CD4-positive, alpha-beta T cell (primary cell): Measurements from ENCODE around the gene ELMOD3. TPM values are rescaled to one million over a fixed set of nuclear protein-coding genes. Genes with fewer than 3 reads are reported as not detected.

Source experiments
- ATAC-seq: fragments of 200-7000 bp; cut with Tn5 transposase; one replicate; pipeline ENCODE4 v1.10.0; 2022; ENCODE audit warnings: mild to moderate bottlenecking; ENCODE audit not compliant: poor library complexity
- CTCF ChIA-PET: fragments of 350-600 bp; sonication (Branson Sonifier 250); formaldehyde crosslinking; loops from one replicate; lab custom pipeline; 2021; ENCODE audit warnings: antibody characterized with exemption, inconsistent platforms; lab: Charles Lee
- POLR2A ChIA-PET: fragments of 350-600 bp; sonication (Branson Sonifier 250); formaldehyde crosslinking; loops from one replicate; lab custom pipeline; 2021; ENCODE audit warnings: antibody characterized with exemption, inconsistent platforms; lab: Charles Lee
- DNase-seq, 14 experiments: peaks; one replicate each; pipeline ENCODE4 v3.0.0-alpha.2; 2013 to 2020; ENCODE audit warnings: mixed read lengths in 2 of 14
- H3K27ac ChIP-seq, 2 donors: one replicate each; pipeline versions ENCODE4 v1.5.1 to v1.7.0; 2013; ENCODE audit warnings: low read length in 2 of 2, low read depth in 1 of 2, mild to moderate bottlenecking in 1 of 2
- H3K27me3 ChIP-seq, 2 experiments: 1 replicate in 1 of 2; 2 replicates in 1 of 2; pipeline versions ENCODE4 v1.6.1 to v1.7.0; 2013; ENCODE audit warnings: low read length in 2 of 2, control low read depth in 1 of 2, mild to moderate bottlenecking in 1 of 2, moderate library complexity in 1 of 2; ENCODE audit not compliant: insufficient read depth in 2 of 2, control insufficient read depth in 1 of 2
- H3K36me3 ChIP-seq: one replicate; pipeline ENCODE4 v1.6.1; 2013; ENCODE audit warnings: low read length, control low read depth; ENCODE audit not compliant: insufficient read depth
- H3K4me1 ChIP-seq: one replicate; pipeline ENCODE4 v1.6.1; 2013; ENCODE audit warnings: low read length, control low read depth; ENCODE audit not compliant: insufficient read depth
- H3K4me3 ChIP-seq: one replicate; pipeline ENCODE4 v1.5.1; 2013; ENCODE audit warnings: mild to moderate bottlenecking, low read length, moderate library complexity
- H3K9me3 ChIP-seq, 2 experiments: 1 replicate in 1 of 2; 2 replicates in 1 of 2; pipeline versions ENCODE4 v1.6.1 to v1.7.0; 2013; ENCODE audit warnings: low read length in 2 of 2, mild to moderate bottlenecking in 2 of 2, control low read depth in 1 of 2, moderate library complexity in 1 of 2; ENCODE audit not compliant: control insufficient read depth in 1 of 2, insufficient read depth in 1 of 2
- H3K27ac Mint-ChIP-seq: one replicate; pipeline ENCODE4 v1.8.0; 2020; ENCODE audit warnings: mixed read lengths
- H3K27me3 Mint-ChIP-seq: one replicate; pipeline ENCODE4 v1.8.0; 2021; ENCODE audit warnings: mixed read lengths
- H3K36me3 Mint-ChIP-seq: one replicate; pipeline ENCODE4 v1.8.0; 2021; ENCODE audit warnings: low read depth, mixed read lengths
- H3K4me1 Mint-ChIP-seq: one replicate; pipeline ENCODE4 v1.8.0; 2021; ENCODE audit warnings: low read depth, mixed read lengths
- H3K4me3 Mint-ChIP-seq: one replicate; pipeline ENCODE4 v1.8.0; 2020; ENCODE audit warnings: mild to moderate bottlenecking, mixed read lengths
- H3K9me3 Mint-ChIP-seq: one replicate; pipeline ENCODE4 v1.8.0; 2020; ENCODE audit warnings: mixed read lengths
- intact Hi-C, 2 experiments: fragments of 100-400 bp; cut with DNase I in 1 of 2; cut with micrococcal nuclease in 1 of 2; formaldehyde crosslinking; loops; one replicate each; pipeline versions ENCODE4 v1.15.1 to v1.9.0; 2023 to 2025; cut with DNase I, micrococcal nuclease
- polyA plus RNA-seq, 2 donors: library from polyadenylated mRNA; unstranded; fragments of 120-200 nt; gene quantifications; one replicate each; pipeline ENCODE4 v1.2.1, GENCODE V29; 2013
- total RNA-seq, 174 experiments: library from RNA in 2 of 174; stranded (reverse) in 2 of 174; gene quantifications; one replicate each; pipeline ENCODE4 v1.2.3 and lab custom pipeline; 2021 to 2026
- TF ChIP-seq, protein P1 (sequence below): fragments of 200-600 bp; IDR thresholded peaks from one replicate; pipeline ENCODE4 v1.8.0; 2022; ENCODE audit warnings: antibody characterized with exemption, mild to moderate bottlenecking

ELMOD3 gene
- total RNA-seq, result 10 to 100 TPM; 13.5 to 15.3 TPM
- polyA plus RNA-seq (2013, experiment 1 of 2), result 20.9 TPM
- polyA plus RNA-seq (2013, experiment 2 of 2), result 24.7 TPM
- 8.7 to 50.5 (median 30.2) reads per million in 172 experiments for total RNA-seq (lab: John Stamatoyannopoulos, UW)

DNA sequence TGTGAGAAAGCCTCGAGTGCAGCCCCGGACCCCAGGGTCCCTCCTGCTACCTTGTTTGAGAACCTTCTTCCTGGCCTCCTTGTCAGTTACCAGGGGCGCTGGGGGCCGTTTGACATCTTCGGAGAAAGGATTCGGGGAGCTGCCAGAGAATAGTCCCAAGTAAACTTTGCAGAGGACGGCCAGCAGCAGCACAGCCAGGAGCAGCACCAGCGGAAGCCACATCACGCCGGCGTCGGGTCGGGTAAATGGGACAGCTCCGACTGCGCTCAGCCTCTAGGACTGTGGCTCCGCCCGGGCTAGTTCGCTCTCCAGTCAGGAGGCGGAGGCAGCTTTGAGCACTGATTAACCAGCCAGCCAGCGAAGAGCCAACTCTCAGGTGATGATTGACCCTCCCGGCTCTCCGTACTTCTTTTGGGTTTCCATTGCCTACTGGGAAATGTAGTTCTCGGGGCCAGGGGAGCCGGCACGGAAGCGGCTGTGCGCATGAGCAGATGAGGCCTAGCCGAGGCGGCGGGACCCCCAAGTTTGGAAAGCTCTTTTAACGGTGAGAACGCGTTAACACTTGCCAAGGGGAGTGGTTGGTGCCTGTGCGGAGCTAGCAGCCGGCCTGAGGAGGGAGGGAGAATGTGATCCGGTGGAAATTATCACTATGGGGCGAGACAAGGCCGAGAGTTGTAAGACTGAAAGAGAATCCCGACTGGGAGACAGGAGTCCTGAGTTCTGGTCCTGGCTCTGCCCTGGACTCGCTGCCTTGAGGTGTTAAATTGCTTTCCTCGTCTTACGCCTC, at the start of gene ELMOD3, which contains the start of gene RETSAT:
Gene ELMOD3 (plus strand): TSS at position 484 of the 787 bp plus-strand sequence. CDS start 2,430 bp downstream, outside the sequence.
Gene RETSAT (minus strand): TSS at position 243 of the 787 bp plus-strand sequence. CDS start 21 bp downstream, at position 222.
- Histone ChIP-seq H3K9me3 (no peaks in the 10 kb centered on the region), H3K27me3 (no peaks in the 10 kb centered on the region), H3K4me1 (peaks cover 44% of the 10 kb centered on the region), H3K4me3 (peak within 1 kb of the TSS; percentile 68), H3K36me3 (peaks cover 52% of the 10 kb centered on the region), H3K27ac (peak within 1 kb of the TSS; percentile 75)
- peak within 1 kb of the TSS; percentile 94 for H3K27ac Mint-ChIP-seq
- no peaks in the 10 kb centered on the region for H3K27me3 Mint-ChIP-seq
- ATAC-seq (peak; percentile 98), DNase-seq (peak; percentile 89 to 99 (median 94))
- intact Hi-C loops, result loop anchor here (1.0 to 10.0 kb wide), 6 partner anchors 26 to 263 kb away; partner anchors contain the start of genes CAPG (in 2 of the 2), MAT2A (in 1 of the 2), SH2D6 (in 1 of the 2) and USP39 (in 1 of the 2)
- H3K4me1 Mint-ChIP-seq, result peaks cover 63% of the 10 kb centered on the region
- CTCF ChIA-PET, result interaction anchor here (0.7 to 1.7 kb wide), 4 partner anchors 26 to 283 kb away, joined by 3 read pairs; partner anchors contain the start of gene TGOLN2
- no peaks in the 10 kb centered on the region for H3K9me3 Mint-ChIP-seq
- TF ChIP-seq, protein P1, sequence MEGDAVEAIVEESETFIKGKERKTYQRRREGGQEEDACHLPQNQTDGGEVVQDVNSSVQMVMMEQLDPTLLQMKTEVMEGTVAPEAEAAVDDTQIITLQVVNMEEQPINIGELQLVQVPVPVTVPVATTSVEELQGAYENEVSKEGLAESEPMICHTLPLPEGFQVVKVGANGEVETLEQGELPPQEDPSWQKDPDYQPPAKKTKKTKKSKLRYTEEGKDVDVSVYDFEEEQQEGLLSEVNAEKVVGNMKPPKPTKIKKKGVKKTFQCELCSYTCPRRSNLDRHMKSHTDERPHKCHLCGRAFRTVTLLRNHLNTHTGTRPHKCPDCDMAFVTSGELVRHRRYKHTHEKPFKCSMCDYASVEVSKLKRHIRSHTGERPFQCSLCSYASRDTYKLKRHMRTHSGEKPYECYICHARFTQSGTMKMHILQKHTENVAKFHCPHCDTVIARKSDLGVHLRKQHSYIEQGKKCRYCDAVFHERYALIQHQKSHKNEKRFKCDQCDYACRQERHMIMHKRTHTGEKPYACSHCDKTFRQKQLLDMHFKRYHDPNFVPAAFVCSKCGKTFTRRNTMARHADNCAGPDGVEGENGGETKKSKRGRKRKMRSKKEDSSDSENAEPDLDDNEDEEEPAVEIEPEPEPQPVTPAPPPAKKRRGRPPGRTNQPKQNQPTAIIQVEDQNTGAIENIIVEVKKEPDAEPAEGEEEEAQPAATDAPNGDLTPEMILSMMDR, result no peak
- POLR2A ChIA-PET, result interaction anchor here (0.5 to 5.1 kb wide), 39 partner anchors 8 to 1087 kb away, joined by 3 to 216 read pairs (median 4); partner anchors contain the start of genes C2orf68, GGCX, KDM3A and MAT2A
- H3K4me3 Mint-ChIP-seq, result peak within 1 kb of the TSS; percentile 99
- H3K36me3 Mint-ChIP-seq, result peaks cover 59% of the 10 kb centered on the region

DNA sequence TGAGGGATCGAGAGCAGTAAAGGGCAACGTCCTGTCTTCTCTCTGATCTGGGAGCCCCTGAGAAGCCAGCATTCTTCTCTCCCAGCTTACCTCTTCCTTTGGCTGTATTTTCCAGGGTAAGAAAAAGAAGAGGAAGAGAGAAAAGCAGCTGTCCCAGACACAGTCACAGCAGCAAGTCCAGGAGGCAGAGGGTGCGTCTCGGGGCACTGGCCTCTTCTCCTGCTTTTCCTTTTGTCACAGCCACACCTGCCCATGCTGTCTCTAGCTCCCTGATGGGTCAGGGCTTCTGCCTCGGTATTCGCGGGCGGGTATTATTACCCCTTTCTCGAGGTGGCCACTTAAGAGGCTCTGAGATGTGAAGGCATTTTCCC, 47.1 kb upstream of the ELMOD3 start:
- peak overlapping the region; percentile 30 for H3K4me3 ChIP-seq
- Mint-ChIP-seq H3K9me3 (no peaks in the 10 kb centered on the region), H3K36me3 (peaks cover 4% of the 10 kb centered on the region), H3K4me3 (peak overlapping the region; percentile 85), H3K27ac (peak overlapping the region; percentile 89), H3K4me1 (peaks cover 36% of the 10 kb centered on the region), H3K27me3 (no peaks in the 10 kb centered on the region)
- H3K36me3 ChIP-seq, result no peaks in the 10 kb centered on the region
- no peak for ATAC-seq
- H3K27me3 ChIP-seq, result no peaks in the 10 kb centered on the region
- ChIA-PET POLR2A (interaction anchor here (1.0 to 3.3 kb wide), 3 partner anchors 12 to 47 kb away, joined by 6 to 24 read pairs (median 23); partner anchors contain the start of genes ELMOD3, RETSAT and TGOLN2), CTCF (no interaction called here)
- DNase-seq, result no peak
- intact Hi-C loops, result no loop called here
- peak overlapping the region in 1 of 2 donors; percentile 11 for H3K27ac ChIP-seq
- H3K4me1 ChIP-seq, result peaks cover 45% of the 10 kb centered on the region
- no peaks in the 10 kb centered on the region for H3K9me3 ChIP-seq
- TF ChIP-seq, protein P1, result no peak

DNA sequence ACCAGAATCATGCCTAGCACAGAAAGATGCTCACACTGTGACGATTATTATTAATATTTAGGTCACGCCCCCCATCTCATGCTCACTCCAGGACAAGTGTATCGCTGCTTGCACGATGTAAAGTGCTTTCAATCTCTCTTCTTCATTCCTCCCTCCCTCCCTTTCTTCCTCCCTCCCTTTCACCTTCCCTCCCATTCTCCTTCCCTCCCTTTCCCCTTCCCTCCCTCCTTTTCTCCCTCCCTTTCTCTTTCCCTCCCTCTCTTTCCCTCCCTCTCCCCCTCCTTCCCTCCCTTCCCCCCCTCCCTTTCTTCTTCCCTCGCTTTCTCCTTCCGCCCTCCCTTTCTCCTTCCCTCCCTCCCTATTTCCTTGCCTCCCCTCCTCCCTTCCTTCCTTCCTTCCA, 46.4 kb upstream of the ELMOD3 start:
- peak overlapping the region; percentile 76 for H3K4me3 Mint-ChIP-seq
- H3K4me1 Mint-ChIP-seq, result peaks cover 36% of the 10 kb centered on the region
- DNase-seq (no peak), ATAC-seq (no peak)
- intact Hi-C loops, result no loop called here
- no peaks in the 10 kb centered on the region for H3K27me3 Mint-ChIP-seq
- peak overlapping the region in 1 of 2 donors; percentile 42 for H3K27ac ChIP-seq
- no peaks in the 10 kb centered on the region for H3K36me3 ChIP-seq
- TF ChIP-seq, protein P1, result no peak
- H3K27ac Mint-ChIP-seq, result peak overlapping the region; percentile 88
- H3K4me3 ChIP-seq, result no peak overlapping the region
- no peaks in the 10 kb centered on the region for H3K9me3 ChIP-seq
- ChIA-PET CTCF (interaction anchor here (2.5 kb wide), 1 partner anchor 8 kb away, joined by 11 read pairs; no protein-coding TSS in a partner anchor), POLR2A (interaction anchor here (2.0 to 4.9 kb wide), 3 partner anchors 12 to 46 kb away, joined by 20 to 109 read pairs (median 23); partner anchors contain the start of genes ELMOD3, RETSAT and TGOLN2)
- H3K27me3 ChIP-seq, result no peaks in the 10 kb centered on the region
- peaks cover 45% of the 10 kb centered on the region for H3K4me1 ChIP-seq
- H3K9me3 Mint-ChIP-seq, result no peaks in the 10 kb centered on the region
- H3K36me3 Mint-ChIP-seq, result peaks cover 4% of the 10 kb centered on the region
